GM18526 (cell line): ENCODE data around the gene C6orf132.

ENCODE experiments used
- POLR2A ChIP-seq: IDR thresholded peaks from 3 replicates; pipeline ENCODE4 v1.6.1; 2011; ENCODE audit not compliant: insufficient read length; ENCODE audit errors: extremely low read depth

C6orf132 gene

GRCh38 chr6:42079941-42080464 lies 62.4 kb downstream of the C6orf132 start:
- TF ChIP-seq POLR2A = no peak

- TF ChIP-seq POLR2A = no peak
Measured at GRCh38 chr6:42078386-42078785, 64.0 kb downstream of the C6orf132 start.

- TF ChIP-seq POLR2A = no peak
Measured at GRCh38 chr6:42075159-42075838, 67.1 kb downstream of the C6orf132 start.

- TF ChIP-seq POLR2A = no peak
Measured at GRCh38 chr6:42073287-42073686, 69.1 kb downstream of the C6orf132 start.

- TF ChIP-seq POLR2A = no peak
Measured at GRCh38 chr6:42071881-42072583, 70.4 kb downstream of the C6orf132 start.

GRCh38 chr6:42068872-42069522 lies 73.4 kb downstream of the C6orf132 start:
- no peak for TF ChIP-seq POLR2A

- no peak for TF ChIP-seq POLR2A
Measured at GRCh38 chr6:42068173-42068572, 74.2 kb downstream of the C6orf132 start.

- no peak for TF ChIP-seq POLR2A
Measured at GRCh38 chr6:42066156-42066675, 76.2 kb downstream of the C6orf132 start.

- no peak for TF ChIP-seq POLR2A
Measured at GRCh38 chr6:42059743-42060142, 82.7 kb downstream of the C6orf132 start.

GRCh38 chr6:42053601-42054000 lies 88.8 kb downstream of the C6orf132 start:
- TF ChIP-seq POLR2A = no peak

- no peak for TF ChIP-seq POLR2A
Measured at GRCh38 chr6:42051268-42051653, 91.2 kb downstream of the C6orf132 start.
